GM18909 (cell line): ENCODE measurements around the gene ZNF611.
"Not testable (repeated sequence)": the region's sequence is repeated elsewhere in the genome, so short reads cannot be mapped to it uniquely, and the experiment has no call there.

ENCODE experiments used
- ATAC-seq: cut with Tn5 transposase; IDR thresholded peaks from one replicate; pipeline ENCODE4 v1.9.1; 2021; ENCODE audit warnings: mild to moderate bottlenecking; ENCODE audit not compliant: unreplicated experiment, poor library complexity

ZNF611 gene

DNA sequence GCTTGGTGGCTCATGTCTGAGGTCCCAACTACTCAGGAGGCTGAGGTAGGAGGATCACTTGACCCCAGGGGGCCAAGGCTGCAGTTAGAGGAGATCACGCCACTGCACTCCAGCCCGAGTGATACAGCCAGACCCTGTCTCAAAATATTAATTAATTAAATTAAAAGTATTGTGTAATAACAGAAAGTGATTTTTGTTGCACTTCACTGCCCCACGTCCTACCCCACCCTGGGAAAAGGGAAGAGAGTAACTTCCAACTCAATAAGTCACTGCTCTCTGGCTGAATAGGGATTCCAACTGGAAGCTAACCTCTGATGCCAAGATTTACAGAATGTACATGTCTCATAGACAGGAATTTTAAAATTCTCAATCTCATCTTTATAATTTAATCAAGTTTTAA, 47.2 kb downstream of the ZNF611 start:
- ATAC-seq, result no peak

GRCh38 chr19:52685811-52686210, 49.0 kb downstream of the ZNF611 start:
- no peak for ATAC-seq

DNA sequence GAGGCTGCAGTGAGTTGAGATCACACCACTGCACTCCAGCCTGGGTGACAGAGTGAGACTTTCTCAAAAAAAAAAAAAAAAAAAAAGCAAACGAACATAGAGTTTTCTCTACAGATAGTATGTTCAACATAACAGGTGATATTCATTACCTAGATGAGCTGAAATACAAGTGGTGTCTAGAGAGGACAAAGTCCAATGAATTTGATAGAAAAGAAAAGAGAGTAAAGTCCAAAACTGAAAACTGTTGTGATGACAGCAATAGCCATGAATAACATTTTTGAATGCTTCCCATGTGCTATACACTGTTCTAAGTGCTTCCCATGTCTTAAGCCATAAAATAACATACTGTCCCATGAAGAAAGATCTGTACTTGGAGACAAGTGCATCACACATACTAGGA, 53.6 kb downstream of the ZNF611 start:
- not testable (repeated sequence) for ATAC-seq

DNA sequence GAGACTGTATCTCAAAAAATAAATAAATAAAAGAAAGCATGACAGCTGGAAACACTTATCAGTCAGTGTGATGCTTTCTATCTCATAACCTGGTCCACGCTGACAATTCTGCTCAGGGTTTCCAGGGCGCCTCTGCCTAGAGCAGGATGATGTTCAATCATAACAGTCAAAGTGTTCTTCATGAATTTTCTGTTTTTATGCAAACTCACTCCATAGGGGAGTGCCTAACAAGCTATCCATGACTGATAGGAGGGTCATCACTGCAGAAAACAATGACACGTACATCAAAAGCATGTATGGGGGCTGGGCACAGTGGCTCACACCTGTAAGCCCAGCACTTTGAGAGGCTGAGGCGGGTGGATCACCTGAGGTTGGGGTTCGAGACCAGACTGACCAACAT, 55.2 kb downstream of the ZNF611 start:
- no peak for ATAC-seq

DNA sequence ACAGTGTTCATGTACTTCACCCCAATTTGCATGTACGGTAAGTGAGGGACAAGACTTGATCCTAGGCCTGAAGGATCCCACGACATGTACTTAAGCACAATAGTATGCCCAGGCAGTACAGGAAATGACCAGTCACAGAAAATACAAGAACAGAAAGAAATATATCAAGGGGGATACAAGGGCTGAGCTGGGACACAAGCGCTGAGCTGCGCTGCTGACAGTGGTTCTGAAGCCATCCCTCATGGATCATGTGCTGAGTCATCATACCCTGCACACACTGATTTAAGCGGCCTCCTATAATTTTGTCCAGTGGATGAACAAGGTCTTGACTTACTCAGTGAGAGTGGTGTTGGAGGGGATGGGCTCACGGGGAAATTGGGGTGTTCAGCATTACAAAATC, 59.6 kb downstream of the ZNF611 start:
- not testable (repeated sequence) for ATAC-seq

- no peak for ATAC-seq
Observed at GRCh38 chr19:52673014-52673413, 61.8 kb downstream of the ZNF611 start.

GRCh38 chr19:52670046-52670445, 64.8 kb downstream of the ZNF611 start:
- no peak for ATAC-seq

GRCh38 chr19:52669586-52669985, 65.3 kb downstream of the ZNF611 start:
- ATAC-seq, result no peak

DNA sequence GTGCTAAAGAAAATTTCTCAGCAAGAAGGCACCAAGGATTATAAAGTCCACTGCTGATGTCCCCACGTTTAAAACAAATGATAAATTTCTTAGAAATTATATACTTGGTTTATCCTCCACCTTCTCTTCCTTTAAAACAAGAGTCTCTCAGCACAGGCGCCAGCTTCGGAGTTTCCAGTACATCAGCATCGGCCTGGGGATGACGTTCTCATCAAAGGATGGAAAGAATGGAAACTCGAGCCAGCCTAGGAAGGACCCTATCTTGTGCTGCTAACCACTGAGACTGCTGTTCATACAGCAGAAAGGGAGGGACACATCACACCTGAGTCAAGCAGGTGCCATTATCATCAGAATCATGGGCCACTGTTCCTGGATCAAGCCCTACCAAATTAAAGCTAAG, 66.9 kb downstream of the ZNF611 start:
- ATAC-seq, result no peak

DNA sequence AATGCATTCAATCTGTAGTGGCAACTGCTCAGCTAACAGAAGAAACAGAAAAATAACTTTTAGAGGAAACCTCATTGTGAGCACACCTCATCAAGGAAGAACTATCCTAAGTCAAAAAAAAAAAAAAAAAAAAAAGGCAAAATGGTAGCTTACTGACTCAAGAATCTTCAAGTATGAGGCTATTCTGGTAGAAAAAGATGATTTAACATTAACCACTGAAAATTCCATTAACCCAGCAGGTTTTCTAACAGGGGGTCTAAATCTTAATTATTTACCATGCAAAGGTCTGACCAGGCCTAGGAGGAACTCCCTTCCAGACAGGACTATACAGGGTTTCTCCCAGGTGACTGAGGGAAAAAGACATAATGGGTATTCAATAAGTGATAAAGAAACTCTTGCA, 68.3 kb downstream of the ZNF611 start:
- no peak for ATAC-seq

GRCh38 chr19:52665529-52665928, 69.3 kb downstream of the ZNF611 start:
- no peak for ATAC-seq

GRCh38 chr19:52665027-52665426, 69.8 kb downstream of the ZNF611 start:
- ATAC-seq, result no peak

DNA sequence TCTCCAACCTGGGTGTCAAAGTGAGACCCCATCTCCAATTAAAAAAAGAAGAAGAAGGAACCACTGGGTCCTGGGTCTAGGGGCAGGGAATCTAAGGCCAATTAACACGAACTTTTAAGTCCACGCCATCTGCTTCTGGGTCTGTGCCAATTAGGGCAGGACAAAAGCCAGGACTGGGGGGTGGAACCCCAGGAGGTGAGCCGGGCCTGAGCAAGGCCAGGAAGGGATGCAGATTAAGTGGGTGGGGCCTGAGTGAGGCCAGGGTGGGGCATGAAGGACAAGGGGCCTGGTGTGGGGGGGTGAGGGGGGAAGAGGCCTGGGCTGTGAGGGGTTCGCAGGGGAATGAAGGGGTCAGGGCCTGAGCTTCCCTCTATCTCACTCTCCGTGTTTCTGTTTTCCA, 70.4 kb downstream of the ZNF611 start:
- no peak for ATAC-seq

- no peak for ATAC-seq
Observed at GRCh38 chr19:52662631-52663030, 72.2 kb downstream of the ZNF611 start.

DNA sequence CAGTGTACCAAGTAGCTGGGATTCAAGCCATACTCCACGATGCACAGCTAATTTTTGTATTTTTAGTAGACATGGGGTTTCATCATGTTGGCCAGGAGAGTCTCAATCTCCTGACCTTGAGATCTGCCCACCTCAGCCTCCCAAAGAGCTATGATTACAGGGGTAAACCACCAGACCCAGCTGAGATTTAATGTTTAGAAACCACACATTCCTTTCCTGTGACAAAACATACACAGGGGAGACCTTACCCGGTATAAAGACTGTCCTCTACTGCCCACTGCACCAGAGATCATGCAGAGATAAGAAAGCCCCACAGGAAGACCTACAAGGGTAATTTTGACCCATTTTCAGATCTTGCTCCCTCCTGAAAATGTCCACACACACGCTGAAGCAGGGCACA, 73.9 kb downstream of the ZNF611 start:
- no peak for ATAC-seq

DNA sequence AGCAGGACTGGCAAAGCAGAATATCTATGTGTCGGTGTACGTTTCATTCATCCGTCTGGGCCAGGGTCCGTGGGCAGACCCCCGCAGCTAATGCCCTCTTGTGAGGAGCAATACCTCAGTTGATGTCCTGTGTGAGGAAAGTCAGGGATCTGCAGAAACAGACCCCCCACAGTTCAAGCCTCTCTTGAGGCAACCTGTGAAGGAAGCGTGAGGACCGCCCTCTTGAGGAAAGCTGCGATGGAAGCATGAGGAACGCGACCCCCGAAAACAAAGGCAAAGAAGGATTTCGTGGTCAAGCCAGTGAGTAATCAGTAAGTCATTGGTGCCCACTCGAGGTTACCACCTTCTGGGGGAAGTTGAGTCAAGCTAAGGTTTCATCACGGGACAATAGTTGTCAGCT, 75.8 kb downstream of the ZNF611 start:
- ATAC-seq, result no peak

DNA sequence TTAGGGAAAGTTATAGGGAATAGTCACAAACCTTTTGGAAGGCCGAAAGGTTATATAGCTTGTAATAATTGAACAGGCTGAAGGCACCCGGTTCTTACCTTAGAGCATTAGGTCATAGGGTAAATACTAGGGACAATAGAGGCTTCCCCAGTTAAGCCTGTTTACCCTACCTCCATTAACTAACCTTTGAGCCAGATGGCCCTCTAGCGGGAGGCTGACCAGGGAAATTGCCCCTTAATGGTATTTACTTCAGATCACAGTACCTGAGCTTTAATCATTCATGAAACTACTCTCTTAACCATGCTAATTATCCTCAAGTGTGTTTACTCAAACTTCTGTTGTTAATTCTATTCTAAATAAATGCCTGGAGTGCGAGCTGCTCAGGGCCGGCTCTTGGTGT, 76.2 kb downstream of the ZNF611 start:
- no peak for ATAC-seq

GRCh38 chr19:52653161-52653560, 81.7 kb downstream of the ZNF611 start:
- no peak for ATAC-seq
